GM21825 (cell line): ENCODE results near the gene PHF11.
"Not testable (repeated sequence)": the region's sequence is repeated elsewhere in the genome, so short reads cannot be mapped to it uniquely, and the experiment has no call there.

Experiments used
- ATAC-seq: cut with Tn5 transposase; IDR thresholded peaks from one replicate; pipeline ENCODE4 v1.9.1; 2021; ENCODE audit warnings: mild to moderate bottlenecking, moderate library complexity; ENCODE audit not compliant: unreplicated experiment

The PHF11 gene

DNA sequence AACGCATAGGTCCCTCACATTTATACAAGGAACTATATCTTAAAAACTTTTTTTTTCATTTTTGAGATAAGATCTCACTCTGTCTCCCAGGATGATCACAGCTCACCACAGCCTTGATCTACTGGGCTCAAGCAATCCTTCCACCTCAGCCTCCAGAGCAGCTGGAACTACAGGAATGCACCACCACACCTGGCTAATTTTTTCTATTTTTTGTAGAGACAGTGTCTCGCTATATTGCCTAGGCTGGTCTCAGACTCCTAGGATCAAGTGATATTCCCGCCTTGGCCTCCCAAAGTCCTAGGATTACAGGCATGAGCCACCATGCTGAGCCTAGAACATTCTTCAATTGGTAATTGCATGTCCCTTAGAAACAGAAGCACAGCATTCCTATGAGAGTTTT, 47.9 kb downstream of the PHF11 start:
- no peak for ATAC-seq

DNA sequence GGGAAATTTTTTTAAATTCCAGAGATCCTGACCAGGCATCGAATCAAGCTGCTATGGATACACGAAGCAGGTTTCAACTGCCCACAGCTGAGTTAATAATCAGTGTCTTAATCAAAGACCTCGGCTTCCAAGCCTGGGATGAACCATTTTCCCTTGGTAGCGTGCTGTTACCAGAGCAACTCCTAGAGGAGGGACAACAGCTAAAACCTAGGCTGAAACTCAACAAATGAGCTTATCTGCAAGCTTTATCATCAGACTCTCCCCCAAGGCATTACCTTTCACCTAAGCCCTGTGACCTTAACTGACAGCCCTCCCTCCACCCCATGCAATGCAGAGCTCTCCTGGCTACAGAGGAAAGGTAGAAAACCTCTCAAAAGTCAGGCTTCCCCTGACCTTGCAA, 49.9 kb downstream of the PHF11 start:
- ATAC-seq: no peak

DNA sequence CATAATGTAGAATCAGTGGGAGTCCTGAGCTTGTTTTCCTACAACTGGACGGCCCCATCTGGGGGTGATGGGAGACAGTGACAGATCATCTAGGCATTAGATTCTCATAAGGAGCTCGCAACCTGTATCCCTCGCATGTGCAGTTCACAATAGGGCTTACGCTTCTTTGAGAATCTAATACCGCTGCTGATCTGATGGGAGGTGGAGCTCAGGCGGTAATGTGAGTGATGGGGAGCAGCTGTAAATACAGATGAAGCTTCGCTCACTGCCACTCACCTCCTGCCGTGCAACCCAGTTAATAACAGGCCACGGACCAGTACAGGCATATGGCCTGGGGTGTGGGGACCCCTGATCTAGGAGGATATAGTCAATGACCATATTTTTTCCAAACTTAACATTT, 50.8 kb downstream of the PHF11 start:
- no peak for ATAC-seq

DNA sequence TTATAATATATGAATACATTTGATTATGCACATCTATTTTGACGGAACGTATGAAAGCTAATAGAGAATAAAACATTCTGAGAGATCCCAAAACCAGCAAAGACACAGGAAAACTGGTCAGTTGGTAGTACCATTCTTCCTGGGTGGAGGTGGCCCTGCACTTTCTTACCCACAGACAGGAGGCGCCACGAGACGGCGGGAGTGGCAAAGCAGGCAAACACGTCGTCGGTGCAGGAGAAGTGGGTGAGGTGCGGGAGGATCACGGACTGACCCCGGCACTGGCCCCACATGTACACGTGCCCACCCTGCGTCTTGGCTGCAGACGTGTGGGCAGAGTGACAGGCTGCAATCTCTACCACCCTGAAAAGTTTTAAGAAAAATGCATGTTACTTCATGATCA, 53.5 kb downstream of the PHF11 start:
- ATAC-seq: no peak

DNA sequence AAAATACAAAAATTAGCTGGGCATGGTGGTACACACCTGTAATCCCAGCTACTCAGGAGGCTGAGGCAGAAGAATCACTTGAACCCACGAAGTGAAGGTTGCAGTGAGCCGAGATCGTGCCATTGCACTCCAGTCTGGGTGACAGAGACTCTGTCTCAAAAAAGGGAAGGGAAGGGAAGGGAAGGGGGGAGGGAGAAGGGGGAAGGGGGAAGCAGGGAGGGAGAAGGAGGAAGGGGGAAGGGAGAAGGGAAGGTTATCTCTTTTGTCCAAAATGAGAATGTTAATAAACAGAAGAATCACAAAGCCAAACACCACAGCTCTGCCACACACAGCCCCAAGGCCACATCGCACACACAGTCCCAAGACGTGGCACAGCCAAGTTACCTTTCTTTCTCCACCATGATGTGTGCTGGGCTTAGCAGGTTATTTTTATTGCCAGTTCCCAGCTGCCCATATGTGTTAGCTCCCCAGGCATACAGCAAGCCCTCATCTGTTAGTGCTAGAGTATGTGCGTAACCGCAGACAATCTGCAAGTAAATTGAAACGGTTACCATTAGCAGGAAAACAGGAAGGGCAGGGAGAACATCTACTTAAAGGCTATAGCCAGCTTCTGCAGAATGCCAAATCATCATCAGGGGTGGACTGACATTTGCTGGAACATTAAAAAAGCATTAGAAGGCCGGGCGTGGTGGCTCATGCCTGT, 55.3 kb downstream of the PHF11 start:
- no peak for ATAC-seq

DNA sequence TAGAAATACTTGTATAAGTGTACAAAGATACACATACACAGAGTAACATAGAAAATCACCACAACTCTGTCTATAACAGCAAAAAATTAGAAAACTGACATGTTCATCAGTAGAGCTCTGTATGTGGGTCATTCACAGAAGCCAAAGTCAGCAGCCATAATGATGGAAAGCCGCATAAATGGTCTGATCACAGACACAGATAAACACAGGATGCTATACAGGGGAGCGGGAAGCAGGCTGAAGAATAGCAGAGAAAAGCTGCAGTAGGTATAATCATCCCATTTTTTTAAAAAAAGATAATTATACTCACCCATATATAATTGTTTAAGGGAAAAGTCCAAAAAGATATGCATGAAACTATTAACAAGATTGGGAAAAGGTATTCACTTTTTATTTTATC, 58.1 kb downstream of the PHF11 start:
- ATAC-seq: no peak

DNA sequence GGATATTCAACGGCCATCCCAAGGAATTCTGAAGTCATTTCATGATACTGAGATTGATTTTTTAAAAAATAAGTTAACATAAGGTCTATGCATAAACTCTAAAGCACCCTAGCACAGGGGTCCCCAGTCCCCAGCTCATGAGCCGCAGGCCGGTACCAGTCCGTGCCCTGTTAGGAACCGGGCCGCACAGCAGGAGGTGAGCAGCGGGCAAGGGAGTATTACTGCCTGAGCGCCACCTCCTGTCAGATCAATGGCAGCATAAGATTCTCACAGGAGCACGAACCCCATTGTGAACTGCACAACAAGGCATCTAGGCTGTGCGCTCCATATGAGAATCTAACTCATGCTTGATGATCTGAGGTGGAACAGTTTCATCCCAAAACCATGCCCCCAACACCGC, 58.6 kb downstream of the PHF11 start:
- no peak for ATAC-seq

DNA sequence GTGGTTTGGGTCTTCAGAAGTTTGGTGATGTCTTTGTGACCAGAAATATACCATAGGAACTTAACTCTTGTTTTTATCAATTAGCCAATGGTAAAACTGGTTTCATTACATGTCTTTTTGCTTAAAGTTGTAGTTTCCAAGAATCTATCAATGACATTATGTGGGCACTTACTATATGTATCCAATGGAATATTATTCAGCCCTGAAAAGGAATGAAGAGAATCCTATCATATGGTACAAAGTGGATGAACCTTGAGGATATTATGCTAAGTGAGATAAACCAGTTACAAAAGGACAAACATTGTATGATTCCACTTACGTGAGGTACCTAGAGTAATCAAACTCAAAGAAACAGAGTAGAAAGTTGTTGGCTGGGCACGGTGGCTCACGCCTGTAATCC, 63.3 kb downstream of the PHF11 start:
- no peak for ATAC-seq

DNA sequence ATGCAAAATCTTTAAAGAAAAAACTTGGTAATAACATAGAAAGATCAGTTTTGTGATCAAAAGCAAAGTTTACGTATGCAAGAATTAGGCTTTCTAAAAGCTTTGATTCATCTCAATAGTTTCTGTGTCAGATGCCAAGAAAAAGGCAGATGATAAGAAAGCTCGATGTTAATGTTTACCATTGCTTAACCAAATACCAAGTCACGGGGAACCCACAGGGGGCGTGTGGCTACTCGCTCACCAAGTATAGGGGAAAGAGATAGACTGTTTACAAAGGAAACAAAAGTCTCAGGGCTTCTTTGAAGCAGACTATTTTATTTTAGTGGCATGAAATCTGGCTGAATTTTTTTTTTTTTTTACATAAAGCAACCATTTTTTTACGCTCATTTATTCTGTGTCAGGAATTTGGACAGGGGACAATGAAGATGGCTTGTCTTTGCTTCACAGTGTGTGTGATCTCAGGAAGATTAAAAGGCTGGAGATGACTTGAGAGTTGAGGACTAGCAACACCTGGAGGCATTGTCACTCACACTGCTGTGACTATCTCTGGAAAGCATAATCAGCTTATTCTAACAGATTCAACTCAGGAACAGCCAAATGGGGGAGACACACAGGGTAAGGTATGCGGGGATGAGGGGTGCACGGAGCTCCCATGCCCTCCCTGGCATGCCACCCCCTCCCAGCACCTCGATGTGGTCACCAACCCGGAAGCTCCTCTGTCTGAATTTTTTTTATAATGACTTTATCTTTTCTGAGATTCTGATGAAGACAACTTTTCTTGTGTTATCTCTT, 64.7 kb downstream of the PHF11 start:
- no peak for ATAC-seq

DNA sequence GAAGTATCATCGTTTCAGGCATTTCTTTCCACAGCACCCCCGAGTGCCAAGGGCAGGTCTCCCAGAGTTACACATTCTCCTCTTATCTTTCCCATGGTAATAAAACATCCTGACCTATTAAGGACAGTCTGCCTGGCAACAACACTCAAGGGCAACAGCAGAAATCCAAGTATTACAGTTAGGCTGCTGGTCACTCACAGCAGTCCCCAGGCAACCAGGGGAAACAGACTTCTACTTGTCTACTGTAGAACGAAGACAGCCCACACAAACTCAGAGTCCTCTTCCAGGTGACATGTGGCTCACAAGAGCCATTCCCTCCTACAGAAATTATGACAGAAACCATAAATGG, 65.3 kb downstream of the PHF11 start:
- no peak for ATAC-seq

DNA sequence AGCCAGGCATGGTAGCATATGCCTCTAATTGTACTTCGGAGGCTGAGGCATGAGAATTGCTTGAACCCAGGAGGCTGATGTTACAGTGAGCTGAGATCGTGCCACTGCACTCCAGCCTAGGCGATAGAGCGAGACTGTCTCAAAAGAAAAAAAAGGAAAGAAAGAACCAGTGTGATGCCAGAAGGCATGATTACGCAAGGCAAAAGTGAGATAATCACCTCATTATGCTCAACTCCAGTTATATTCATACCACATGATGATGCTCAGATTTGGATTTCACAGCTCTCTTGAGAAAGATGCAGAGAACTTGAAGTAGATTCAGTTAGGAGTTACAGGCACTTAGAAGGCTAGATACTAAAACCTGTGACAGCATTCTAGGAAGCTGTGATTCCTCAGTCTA, 67.8 kb downstream of the PHF11 start:
- no peak for ATAC-seq

DNA sequence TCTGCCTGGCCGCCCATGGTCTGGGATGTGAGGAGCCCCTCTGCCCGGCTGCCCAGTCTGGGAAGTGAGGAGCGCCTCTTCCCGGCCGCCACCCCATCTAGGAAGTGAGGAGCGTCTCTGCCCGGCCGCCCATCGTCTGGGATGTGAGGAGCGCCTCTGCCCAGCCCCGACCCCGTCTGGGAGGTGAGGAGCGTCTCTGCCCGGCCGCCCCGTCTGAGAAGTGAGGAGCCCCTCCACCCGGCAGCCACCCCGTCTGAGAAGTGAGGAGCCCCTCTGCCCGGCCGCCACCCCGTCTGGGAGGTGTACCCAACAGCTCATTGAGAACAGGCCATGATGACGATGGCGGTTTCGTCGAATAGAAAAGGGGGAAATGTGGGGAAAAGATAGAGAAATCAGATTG, 69.7 kb downstream of the PHF11 start:
- not testable (repeated sequence) for ATAC-seq

DNA sequence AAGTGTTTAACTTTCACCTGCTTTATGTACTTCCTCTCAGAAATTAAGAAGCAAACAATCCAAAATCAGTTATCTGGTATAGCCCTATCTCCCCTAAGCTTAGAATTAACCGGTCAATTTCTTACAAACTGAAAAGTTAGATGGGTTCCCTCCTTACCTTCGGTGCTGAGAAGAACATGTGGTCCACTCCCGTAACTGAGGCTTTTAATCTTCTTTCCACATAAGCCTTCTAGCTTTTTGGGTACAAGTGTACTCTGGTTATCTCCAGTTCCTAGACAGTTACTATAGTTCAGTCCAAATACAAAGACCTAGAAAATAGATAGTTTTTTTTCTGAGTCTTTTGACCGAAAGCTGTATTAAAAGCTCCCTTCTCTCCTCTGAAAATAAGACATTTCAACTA, 70.7 kb downstream of the PHF11 start:
- no peak for ATAC-seq

DNA sequence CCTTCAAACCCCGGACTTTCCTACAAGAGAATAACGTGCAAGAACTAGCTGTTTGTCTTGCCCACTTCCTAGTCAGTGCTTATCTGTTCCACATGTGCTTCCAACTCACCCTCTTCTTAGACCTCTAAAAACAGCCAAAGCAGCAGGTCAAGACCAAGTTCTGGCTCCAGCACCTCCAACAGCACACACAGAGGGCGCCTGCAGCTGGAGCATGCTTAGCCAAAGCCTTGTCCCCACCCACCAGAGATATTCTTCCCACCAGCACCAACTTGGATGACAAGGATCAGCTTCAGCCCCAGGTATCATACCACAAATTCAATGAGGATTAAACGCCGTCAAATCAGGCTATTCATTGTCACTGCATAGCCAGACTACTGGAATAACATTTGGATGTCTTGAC, 71.7 kb downstream of the PHF11 start:
- ATAC-seq: no peak

DNA sequence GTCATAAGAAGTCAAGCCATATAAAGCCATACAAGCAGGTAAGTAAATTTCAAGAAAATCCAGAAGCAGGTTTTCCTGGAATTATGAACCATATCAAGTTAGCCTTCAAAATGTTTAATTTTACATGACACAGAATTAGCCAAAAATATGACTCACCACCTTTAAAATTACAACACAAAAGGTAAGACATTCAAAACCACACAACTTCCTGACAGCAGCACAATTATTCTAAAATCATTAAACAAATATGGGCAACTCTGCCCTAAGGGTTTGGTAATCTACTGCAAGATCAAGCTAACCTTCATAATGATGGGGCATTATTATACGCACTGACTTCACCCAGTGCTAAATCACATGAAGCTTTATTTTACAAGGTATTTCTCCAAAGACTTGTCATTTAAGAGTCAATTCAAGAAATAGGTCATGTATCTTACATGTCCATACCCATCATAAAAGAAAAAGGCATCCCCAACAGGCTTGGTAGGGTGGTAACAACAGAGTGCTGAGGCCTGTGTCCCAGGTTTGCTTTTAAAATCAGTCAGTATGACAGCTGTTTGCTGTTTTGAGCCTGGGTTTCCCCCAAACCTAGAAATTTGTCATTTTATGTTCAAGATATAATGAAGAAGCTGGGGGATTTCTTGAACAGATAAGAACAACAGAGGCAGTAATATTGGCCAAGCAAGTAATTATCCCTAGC, 74.4 kb downstream of the PHF11 start:
- no peak for ATAC-seq

DNA sequence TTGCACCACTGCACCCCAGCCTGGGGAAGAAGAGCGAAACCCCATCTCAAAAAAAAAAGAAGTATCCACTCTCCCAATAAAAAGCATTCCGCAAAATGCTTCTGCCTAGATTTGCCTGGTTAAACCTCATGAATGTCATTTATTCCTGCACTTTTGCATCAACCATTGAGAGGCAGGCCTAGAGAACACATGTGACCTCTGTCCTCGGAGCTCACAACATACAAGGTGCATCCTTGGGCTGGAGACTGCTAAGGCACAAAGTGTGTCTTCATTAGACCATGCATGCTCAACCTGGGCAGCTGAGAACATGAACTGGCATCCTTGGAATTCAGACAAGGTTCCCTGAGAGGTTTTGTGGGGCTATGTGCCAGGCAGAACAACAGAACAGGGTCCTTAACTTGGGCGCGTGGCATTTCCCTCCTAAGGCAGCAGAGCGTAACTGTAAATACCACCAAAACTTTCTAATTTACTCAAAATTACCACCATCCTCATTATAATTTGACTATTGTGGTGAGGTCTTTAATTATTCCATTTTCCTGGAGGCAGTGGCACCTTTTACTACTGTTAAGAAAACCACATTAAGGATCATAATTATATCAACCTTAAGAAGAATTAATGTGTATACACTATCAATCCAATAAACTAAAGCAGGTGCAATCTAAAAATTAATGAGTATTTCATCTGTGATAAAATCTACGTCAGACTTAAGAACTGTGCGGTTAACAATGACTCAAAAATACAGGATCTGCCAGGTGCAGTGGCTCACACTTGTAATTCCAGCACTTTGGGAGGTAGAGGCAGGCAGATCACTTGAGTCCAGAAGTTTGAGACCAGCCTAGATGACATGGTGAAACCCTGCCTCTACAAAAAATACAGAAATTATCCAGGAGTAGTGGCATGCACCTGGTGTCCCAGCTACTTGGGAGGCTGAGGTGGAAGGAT, 75.8 kb downstream of the PHF11 start:
- no peak for ATAC-seq
